GM20000 (cell line): ENCODE measurements around the gene GPC6.

ENCODE experiments used
- DNase-seq: peaks from one replicate; pipeline ENCODE4 v3.0.0; 2012; ENCODE audit warnings: low spot score
- TF ChIP-seq, protein P1 (sequence below): IDR thresholded peaks from 2 replicates; pipeline ENCODE4 v1.5.1; 2012; ENCODE audit warnings: mild to moderate bottlenecking, control low read depth; ENCODE audit errors: extremely low read depth, missing control alignments

Gene GPC6

GRCh38 chr13:94168783-94169453 lies 942.3 kb downstream of the GPC6 start:
- DNase-seq, result no peak
- TF ChIP-seq, protein P1, sequence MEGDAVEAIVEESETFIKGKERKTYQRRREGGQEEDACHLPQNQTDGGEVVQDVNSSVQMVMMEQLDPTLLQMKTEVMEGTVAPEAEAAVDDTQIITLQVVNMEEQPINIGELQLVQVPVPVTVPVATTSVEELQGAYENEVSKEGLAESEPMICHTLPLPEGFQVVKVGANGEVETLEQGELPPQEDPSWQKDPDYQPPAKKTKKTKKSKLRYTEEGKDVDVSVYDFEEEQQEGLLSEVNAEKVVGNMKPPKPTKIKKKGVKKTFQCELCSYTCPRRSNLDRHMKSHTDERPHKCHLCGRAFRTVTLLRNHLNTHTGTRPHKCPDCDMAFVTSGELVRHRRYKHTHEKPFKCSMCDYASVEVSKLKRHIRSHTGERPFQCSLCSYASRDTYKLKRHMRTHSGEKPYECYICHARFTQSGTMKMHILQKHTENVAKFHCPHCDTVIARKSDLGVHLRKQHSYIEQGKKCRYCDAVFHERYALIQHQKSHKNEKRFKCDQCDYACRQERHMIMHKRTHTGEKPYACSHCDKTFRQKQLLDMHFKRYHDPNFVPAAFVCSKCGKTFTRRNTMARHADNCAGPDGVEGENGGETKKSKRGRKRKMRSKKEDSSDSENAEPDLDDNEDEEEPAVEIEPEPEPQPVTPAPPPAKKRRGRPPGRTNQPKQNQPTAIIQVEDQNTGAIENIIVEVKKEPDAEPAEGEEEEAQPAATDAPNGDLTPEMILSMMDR, result no peak

DNA sequence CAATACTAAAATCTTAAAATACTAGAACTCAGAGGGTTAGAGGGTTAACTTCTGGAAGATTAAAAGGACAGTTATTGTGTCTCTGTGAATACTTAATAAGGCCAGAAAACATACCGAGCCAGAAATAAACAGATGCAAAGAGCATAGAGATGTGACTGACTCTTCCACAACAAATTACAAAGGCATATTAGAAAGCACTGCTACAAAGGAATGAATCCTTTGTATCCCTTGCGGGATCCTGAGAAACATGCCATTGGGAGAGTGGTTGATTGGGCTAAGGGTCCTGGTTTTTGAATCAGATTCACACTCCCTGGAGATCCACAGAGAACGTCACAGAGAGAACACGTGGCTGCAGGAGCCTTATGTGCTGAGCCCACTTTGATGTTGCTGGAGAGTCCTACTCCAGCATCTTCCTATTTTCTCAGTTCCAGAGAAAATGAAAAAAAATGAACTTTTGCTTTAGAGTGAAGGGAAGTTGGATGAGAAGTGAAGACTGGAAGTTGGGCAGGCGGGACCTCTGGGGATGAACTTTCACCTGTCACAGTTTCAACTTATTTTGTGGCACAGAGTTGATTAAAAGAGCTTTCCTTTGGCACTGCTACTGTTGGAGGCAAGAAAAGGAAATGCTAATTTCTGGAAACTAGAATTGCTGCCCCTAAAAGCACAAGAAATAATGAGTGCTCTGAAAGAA lies 943.0 kb downstream of the GPC6 start:
- TF ChIP-seq, protein P1, result no peak
- no peak for DNase-seq

GRCh38 chr13:94170145-94170571 lies 943.6 kb downstream of the GPC6 start:
- TF ChIP-seq, protein P1, result no peak

DNA sequence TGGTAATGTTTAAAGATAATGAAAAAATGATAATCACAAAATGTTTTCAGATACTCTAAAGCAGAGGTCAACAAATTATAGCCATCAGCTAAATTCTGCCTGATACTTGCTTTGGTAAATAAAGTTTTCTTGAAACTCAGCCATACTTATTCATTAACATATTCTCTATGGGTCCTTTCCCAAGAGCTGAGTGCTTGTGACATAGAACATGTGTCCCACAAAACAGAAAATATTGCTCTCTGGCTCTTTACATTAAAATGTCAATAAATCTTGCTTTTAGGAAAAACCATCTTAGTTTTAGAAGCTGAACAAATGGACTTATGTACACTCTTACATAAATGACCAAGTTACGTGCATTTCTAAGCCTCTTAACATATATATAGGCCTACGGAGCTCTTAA lies 945.8 kb downstream of the GPC6 start:
- DNase-seq, result no peak
- TF ChIP-seq, protein P1, result no peak

More at GRCh38 chr13:94170145-94170571, 943.6 kb downstream of the GPC6 start:
- DNase-seq, result no peak

DNA sequence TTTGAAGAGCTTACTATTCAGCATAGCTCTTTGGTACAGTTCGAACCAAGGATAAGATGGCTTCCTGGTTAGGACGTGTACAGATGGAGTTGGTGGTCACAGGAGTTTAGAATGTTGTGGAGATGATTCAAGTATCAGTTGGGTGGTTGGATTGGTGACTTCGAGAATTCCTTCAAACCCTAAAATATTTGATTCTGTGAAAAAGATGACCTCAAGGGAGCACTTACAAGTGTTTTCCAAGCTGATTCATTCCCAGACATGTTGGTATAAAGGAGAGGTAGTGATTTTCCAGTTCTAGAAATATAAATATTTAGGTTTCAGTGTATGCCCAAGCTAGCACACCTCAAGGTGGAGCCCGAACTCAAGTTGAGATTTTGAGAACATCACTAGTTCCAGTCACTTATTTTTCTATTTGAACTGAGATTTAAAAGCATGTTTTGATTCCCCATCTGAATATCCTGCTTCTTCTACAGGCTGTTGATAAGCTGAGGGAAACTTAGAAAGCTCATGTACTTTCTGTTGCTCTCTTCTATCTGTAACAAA lies 946.8 kb downstream of the GPC6 start:
- TF ChIP-seq, protein P1, result no peak
- DNase-seq, result no peak

DNA sequence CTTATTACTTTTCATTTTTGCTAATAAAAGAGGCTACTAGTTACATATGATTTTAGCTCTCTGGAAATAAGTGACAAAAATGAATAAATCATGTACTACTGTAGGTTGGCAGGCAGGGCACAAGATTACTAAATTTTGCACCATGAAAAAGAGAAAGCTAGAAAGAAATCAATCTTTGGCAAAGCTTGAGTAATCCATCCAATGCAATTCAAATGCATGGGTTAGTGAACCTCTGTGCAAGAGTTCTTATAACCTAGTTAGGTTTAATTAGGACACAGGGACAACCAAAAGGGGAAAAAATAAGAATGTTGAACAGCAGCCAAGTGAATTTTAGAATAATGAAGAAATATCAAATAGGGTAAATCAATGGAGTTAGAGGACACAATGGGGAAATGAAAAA lies 947.4 kb downstream of the GPC6 start:
- TF ChIP-seq, protein P1, result no peak
- no peak for DNase-seq

DNA sequence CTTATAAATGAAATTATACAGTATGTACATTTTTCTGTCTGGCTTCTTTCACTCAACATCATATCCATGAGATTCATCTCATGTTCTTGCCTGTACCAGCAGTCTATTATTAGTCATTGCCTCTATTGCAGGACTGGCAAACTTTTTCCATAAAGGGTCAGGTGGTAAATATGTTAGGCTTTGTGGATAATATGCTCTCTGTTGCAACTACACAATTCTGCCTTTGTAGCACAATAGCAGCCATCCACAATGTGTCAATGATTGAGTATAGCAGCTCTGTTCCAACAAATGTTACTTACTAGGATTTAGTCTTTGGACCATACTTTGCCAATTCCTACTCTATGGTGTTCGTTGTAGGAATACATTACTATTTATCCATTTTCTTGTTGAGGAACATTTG lies 948.5 kb downstream of the GPC6 start:
- TF ChIP-seq, protein P1, result no peak
- no peak for DNase-seq
